ENCODE results near the gene RPLP1.

RPLP1 gene

DNA sequence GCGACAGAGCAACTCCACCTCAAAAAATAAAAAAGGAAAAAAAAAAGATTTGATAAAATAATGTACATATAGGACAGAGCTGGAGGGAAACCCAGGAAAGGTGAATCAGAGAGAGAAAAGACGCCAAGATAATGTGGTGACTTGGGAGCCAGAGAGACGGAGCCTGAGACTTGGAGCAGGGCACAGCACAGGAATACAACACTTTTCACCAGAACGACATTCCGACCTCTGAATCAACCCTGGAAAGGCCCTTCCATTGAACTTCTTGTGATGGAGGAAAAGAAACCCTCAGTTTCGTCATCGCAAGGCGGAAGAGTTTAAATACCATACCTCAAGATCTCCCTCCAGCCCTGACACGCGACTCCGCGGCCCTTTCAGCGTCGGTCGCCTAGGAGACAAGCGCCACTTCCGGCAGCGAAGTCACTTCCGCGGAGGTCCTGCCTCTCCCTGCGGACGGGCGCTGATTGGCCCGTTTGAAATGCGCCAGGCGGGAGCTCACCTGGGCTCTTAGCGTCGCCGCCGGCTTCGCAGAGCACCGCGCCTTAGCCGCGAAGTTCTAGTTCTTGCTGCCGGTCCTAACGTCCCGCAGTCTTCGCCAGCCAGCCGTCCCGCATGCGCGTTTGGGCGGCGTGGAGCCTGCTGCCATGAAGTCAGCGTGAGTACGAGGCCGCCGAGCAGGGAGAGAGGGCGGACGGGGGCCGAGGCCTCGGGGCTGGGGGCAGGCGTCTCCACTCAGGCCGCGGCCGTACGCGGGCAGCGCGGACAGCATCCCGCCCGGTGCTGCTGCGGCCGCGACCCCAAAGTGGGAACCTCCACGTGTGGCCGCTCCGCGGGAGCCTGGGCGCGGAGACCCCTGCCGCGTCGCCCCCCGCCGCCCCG, 38.6 kb upstream of the RPLP1 start, which contains the start of gene KIF23 (continued):
- TF ChIP-seq ZNF585B (tag by site-specific recombination; IDR thresholded peaks at IDR 0.05), result peak; percentile 52; the same call in 1 of the 2 replicates
- peak; percentile 69 for TF ChIP-seq ZBTB21 (tag by site-specific recombination; IDR thresholded peaks at IDR 0.05)
- TF ChIP-seq OVOL3 (tag by site-specific recombination; IDR thresholded peaks at IDR 0.05), result 0 out of 2 replicates have a peak, but pooled peaks have one; percentile 28
- peak; percentile 18; the same call in 1 of the 2 replicates for TF ChIP-seq ZNF843 (tag by site-specific recombination; IDR thresholded peaks at IDR 0.05)
- peak; percentile 90 for TF ChIP-seq GLIS2 (tag by site-specific recombination; IDR thresholded peaks at IDR 0.05)
- no peak for TF ChIP-seq MEIS1 (CRISPR knock-in tag; IDR thresholded peaks at IDR 0.05; ENCODE audit: borderline replicate concordance)
- peak; percentile 10; the same call in 1 of the 2 replicates for TF ChIP-seq ZBTB8A (tag by site-specific recombination; IDR thresholded peaks at IDR 0.05)
- peak; percentile 67 for TF ChIP-seq KLF1 (tag by site-specific recombination; IDR thresholded peaks at IDR 0.05)
- TF ChIP-seq, protein P1, sequence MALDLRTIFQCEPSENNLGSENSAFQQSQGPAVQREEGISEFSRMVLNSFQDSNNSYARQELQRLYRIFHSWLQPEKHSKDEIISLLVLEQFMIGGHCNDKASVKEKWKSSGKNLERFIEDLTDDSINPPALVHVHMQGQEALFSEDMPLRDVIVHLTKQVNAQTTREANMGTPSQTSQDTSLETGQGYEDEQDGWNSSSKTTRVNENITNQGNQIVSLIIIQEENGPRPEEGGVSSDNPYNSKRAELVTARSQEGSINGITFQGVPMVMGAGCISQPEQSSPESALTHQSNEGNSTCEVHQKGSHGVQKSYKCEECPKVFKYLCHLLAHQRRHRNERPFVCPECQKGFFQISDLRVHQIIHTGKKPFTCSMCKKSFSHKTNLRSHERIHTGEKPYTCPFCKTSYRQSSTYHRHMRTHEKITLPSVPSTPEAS (tag by site-specific recombination; IDR thresholded peaks at IDR 0.05), result 0 out of 2 replicates have a peak, but pooled peaks have one; percentile 16
- TF ChIP-seq ZNF830 (tag by site-specific recombination; IDR thresholded peaks at IDR 0.05; ENCODE audit: low read depth), result no peak
- TF ChIP-seq, protein P2, sequence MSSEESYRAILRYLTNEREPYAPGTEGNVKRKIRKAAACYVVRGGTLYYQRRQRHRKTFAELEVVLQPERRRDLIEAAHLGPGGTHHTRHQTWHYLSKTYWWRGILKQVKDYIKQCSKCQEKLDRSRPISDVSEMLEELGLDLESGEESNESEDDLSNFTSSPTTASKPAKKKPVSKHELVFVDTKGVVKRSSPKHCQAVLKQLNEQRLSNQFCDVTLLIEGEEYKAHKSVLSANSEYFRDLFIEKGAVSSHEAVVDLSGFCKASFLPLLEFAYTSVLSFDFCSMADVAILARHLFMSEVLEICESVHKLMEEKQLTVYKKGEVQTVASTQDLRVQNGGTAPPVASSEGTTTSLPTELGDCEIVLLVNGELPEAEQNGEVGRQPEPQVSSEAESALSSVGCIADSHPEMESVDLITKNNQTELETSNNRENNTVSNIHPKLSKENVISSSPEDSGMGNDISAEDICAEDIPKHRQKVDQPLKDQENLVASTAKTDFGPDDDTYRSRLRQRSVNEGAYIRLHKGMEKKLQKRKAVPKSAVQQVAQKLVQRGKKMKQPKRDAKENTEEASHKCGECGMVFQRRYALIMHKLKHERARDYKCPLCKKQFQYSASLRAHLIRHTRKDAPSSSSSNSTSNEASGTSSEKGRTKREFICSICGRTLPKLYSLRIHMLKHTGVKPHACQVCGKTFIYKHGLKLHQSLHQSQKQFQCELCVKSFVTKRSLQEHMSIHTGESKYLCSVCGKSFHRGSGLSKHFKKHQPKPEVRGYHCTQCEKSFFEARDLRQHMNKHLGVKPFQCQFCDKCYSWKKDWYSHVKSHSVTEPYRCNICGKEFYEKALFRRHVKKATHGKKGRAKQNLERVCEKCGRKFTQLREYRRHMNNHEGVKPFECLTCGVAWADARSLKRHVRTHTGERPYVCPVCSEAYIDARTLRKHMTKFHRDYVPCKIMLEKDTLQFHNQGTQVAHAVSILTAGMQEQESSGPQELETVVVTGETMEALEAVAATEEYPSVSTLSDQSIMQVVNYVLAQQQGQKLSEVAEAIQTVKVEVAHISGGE (tag by site-specific recombination; conservative IDR thresholded peaks at IDR 0.05; ENCODE audit: low read depth), result peak; percentile 74
- no peak for TF ChIP-seq ZNF248 (tag by site-specific recombination; IDR thresholded peaks at IDR 0.05)
- TF ChIP-seq, protein P3, sequence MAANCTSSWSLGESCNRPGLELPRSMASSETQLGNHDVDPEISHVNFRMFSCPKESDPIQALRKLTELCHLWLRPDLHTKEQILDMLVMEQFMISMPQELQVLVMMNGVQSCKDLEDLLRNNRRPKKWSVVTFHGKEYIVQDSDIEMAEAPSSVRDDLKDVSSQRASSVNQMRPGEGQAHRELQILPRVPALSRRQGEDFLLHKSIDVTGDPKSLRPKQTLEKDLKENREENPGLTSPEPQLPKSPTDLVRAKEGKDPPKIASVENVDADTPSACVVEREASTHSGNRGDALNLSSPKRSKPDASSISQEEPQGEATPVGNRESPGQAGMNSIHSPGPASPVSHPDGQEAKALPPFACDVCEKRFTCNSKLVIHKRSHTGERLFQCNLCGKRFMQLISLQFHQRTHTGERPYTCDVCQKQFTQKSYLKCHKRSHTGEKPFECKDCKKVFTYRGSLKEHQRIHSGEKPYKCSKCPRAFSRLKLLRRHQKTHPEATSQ (tag by site-specific recombination; IDR thresholded peaks at IDR 0.05), result peak; percentile 75; the same call in 1 of the 2 replicates
- no peak for TF ChIP-seq ZNF2 (tag by site-specific recombination; IDR thresholded peaks at IDR 0.05)
- no peak for TF ChIP-seq ZNF132 (tag by site-specific recombination; IDR thresholded peaks at IDR 0.05; ENCODE audit: borderline replicate concordance)
- TF ChIP-seq, protein P4, sequence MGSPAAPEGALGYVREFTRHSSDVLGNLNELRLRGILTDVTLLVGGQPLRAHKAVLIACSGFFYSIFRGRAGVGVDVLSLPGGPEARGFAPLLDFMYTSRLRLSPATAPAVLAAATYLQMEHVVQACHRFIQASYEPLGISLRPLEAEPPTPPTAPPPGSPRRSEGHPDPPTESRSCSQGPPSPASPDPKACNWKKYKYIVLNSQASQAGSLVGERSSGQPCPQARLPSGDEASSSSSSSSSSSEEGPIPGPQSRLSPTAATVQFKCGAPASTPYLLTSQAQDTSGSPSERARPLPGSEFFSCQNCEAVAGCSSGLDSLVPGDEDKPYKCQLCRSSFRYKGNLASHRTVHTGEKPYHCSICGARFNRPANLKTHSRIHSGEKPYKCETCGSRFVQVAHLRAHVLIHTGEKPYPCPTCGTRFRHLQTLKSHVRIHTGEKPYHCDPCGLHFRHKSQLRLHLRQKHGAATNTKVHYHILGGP (tag by site-specific recombination; IDR thresholded peaks at IDR 0.05), result no peak
- TF ChIP-seq KLF7 (tag by site-specific recombination; IDR thresholded peaks at IDR 0.05; ENCODE audit: borderline replicate concordance), result peak; percentile 67; the same call in 1 of the 2 replicates
- peak; percentile 46; the same call in 1 of the 2 replicates for TF ChIP-seq MYNN (tag by site-specific recombination; IDR thresholded peaks at IDR 0.05; ENCODE audit: borderline replicate concordance)
- TF ChIP-seq, protein P5, sequence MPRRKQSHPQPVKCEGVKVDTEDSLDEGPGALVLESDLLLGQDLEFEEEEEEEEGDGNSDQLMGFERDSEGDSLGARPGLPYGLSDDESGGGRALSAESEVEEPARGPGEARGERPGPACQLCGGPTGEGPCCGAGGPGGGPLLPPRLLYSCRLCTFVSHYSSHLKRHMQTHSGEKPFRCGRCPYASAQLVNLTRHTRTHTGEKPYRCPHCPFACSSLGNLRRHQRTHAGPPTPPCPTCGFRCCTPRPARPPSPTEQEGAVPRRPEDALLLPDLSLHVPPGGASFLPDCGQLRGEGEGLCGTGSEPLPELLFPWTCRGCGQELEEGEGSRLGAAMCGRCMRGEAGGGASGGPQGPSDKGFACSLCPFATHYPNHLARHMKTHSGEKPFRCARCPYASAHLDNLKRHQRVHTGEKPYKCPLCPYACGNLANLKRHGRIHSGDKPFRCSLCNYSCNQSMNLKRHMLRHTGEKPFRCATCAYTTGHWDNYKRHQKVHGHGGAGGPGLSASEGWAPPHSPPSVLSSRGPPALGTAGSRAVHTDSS (tag by site-specific recombination; IDR thresholded peaks at IDR 0.05), result 0 out of 2 replicates have a peak, but pooled peaks have one; percentile 25
- TF ChIP-seq ZIC2 (tag by site-specific recombination; IDR thresholded peaks at IDR 0.05), result peak; percentile 72; the same call in 1 of the 2 replicates
- TF ChIP-seq, protein P6, sequence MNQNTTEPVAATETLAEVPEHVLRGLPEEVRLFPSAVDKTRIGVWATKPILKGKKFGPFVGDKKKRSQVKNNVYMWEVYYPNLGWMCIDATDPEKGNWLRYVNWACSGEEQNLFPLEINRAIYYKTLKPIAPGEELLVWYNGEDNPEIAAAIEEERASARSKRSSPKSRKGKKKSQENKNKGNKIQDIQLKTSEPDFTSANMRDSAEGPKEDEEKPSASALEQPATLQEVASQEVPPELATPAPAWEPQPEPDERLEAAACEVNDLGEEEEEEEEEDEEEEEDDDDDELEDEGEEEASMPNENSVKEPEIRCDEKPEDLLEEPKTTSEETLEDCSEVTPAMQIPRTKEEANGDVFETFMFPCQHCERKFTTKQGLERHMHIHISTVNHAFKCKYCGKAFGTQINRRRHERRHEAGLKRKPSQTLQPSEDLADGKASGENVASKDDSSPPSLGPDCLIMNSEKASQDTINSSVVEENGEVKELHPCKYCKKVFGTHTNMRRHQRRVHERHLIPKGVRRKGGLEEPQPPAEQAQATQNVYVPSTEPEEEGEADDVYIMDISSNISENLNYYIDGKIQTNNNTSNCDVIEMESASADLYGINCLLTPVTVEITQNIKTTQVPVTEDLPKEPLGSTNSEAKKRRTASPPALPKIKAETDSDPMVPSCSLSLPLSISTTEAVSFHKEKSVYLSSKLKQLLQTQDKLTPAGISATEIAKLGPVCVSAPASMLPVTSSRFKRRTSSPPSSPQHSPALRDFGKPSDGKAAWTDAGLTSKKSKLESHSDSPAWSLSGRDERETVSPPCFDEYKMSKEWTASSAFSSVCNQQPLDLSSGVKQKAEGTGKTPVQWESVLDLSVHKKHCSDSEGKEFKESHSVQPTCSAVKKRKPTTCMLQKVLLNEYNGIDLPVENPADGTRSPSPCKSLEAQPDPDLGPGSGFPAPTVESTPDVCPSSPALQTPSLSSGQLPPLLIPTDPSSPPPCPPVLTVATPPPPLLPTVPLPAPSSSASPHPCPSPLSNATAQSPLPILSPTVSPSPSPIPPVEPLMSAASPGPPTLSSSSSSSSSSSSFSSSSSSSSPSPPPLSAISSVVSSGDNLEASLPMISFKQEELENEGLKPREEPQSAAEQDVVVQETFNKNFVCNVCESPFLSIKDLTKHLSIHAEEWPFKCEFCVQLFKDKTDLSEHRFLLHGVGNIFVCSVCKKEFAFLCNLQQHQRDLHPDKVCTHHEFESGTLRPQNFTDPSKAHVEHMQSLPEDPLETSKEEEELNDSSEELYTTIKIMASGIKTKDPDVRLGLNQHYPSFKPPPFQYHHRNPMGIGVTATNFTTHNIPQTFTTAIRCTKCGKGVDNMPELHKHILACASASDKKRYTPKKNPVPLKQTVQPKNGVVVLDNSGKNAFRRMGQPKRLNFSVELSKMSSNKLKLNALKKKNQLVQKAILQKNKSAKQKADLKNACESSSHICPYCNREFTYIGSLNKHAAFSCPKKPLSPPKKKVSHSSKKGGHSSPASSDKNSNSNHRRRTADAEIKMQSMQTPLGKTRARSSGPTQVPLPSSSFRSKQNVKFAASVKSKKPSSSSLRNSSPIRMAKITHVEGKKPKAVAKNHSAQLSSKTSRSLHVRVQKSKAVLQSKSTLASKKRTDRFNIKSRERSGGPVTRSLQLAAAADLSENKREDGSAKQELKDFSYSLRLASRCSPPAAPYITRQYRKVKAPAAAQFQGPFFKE (tag by site-specific recombination; IDR thresholded peaks at IDR 0.05; ENCODE audit: borderline replicate concordance), result no peak
- no peak for TF ChIP-seq TCF7L2 (IDR thresholded peaks at IDR 0.05; ENCODE audit: borderline replicate concordance, low read depth, low read length)
- peak; percentile 26; the same call in 1 of the 2 replicates for TF ChIP-seq ZNF394 (tag by site-specific recombination; IDR thresholded peaks at IDR 0.05; ENCODE audit: borderline replicate concordance)

Measured in HEK293 (cell line).